Left ventricle myocardium inferior (tissue), 1 donor: ENCODE data around the gene ALOX12. TPM values are rescaled to one million over a fixed set of nuclear protein-coding genes. Genes with fewer than 3 reads are reported as not detected.
"Not testable (repeated sequence)": the region's sequence is repeated elsewhere in the genome, so short reads cannot be mapped to it uniquely, and the experiment has no call there.

Experiments used
- DNase-seq: peaks from one replicate; pipeline ENCODE4 v3.0.0-alpha.2; 2020
- H3K27ac ChIP-seq: fragments of 200-600 bp; replicated peaks from 2 replicates; pipeline ENCODE4 v1.8.0; 2021
- H3K27me3 ChIP-seq: fragments of 200-600 bp; 2 replicates; pipeline ENCODE4 v1.8.0; 2021; ENCODE audit warnings: low read depth
- H3K36me3 ChIP-seq: fragments of 200-600 bp; 2 replicates; pipeline ENCODE4 v1.8.0; 2021
- H3K4me1 ChIP-seq: fragments of 200-600 bp; 2 replicates; pipeline ENCODE4 v1.8.0; 2021
- H3K4me3 ChIP-seq: fragments of 200-600 bp; 2 replicates; pipeline ENCODE4 v1.8.0; 2021; ENCODE audit warnings: mild to moderate bottlenecking, moderate library complexity
- H3K9me3 ChIP-seq: fragments of 200-600 bp; replicated peaks from 2 replicates; pipeline ENCODE4 v1.8.0; 2021
- CTCF ChIP-seq: fragments of 200-600 bp; IDR thresholded peaks from 2 replicates; pipeline ENCODE4 v1.8.0; 2021; ENCODE audit warnings: antibody characterized with exemption, mild to moderate bottlenecking, borderline replicate concordance
- intact Hi-C: fragments of 100-400 bp; cut with micrococcal nuclease; formaldehyde crosslinking; loops from one replicate; pipeline ENCODE4 v1.11.0; 2022
- total RNA-seq: library from RNA; stranded (reverse); fragmentation: NEBNext Ultra II Directional; extraction: Animal tissue kit (Norgen Biotek cat#: 25700); gene quantifications from one replicate; pipeline ENCODE4 v1.2.1, GENCODE V29; 2021
- donor health status: DM: no; HTN: yes; CAD: no; lungs with severe emphysema.

Gene ALOX12
- total RNA-seq, 1 donor from 2014 or later = not detected

DNA sequence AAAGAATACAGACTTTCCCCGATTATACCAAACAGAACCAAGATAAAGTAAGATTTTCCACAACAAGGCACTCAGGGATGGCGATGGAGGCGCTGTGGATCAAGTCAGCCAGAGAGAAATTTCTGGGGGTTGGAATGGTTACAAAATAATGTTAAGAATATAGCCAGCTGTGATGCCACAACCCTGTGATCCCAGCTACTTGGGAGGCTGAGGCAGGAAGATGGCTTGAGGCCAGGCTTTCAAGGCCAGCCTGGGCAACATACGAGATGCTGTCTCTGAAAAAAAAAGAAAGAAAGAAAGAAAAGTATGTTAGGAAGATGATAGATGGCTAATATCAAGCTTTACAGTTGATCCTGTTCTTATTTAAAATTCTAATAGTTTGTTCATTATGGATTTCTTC lies 10.6 kb upstream of the ALOX12 start:
- no peak for DNase-seq
- intact Hi-C loops = no loop called here
- Histone ChIP-seq H3K27me3 (no peaks in the 10 kb centered on the region), H3K36me3 (no peaks in the 10 kb centered on the region), H3K4me3 (no peak overlapping the region), H3K27ac (no peak overlapping the region), H3K4me1 (no peaks in the 10 kb centered on the region), H3K9me3 (peaks cover 5% of the 10 kb centered on the region)
- no peak for TF ChIP-seq CTCF

DNA sequence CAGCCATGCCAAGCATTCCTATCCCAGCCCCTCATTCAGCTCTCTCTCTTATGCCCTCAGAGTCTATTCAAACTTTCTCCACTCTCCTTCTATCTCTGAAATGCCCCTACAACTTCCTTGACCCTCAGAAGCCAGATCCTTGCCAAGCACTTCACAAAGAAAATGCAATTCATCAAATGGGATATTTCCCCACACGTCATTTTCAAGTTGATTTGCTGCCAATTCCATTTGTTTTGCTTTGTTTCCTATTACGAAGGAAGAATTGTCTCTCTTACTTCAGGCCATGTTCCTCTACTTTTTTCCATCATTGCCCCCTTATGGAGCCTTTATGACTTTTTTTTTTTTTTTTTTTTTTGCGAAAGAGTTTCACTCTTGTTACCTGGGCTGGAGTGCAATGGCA lies 9.2 kb upstream of the ALOX12 start:
- TF ChIP-seq CTCF = no peak
- intact Hi-C loops = no loop called here
- DNase-seq = no peak
- H3K36me3 ChIP-seq = no peaks in the 10 kb centered on the region
- no peaks in the 10 kb centered on the region for H3K4me1 ChIP-seq
- no peaks in the 10 kb centered on the region for H3K27me3 ChIP-seq
- H3K9me3 ChIP-seq = no peaks in the 10 kb centered on the region
- H3K4me3 ChIP-seq = no peak overlapping the region
- no peak overlapping the region for H3K27ac ChIP-seq

DNA sequence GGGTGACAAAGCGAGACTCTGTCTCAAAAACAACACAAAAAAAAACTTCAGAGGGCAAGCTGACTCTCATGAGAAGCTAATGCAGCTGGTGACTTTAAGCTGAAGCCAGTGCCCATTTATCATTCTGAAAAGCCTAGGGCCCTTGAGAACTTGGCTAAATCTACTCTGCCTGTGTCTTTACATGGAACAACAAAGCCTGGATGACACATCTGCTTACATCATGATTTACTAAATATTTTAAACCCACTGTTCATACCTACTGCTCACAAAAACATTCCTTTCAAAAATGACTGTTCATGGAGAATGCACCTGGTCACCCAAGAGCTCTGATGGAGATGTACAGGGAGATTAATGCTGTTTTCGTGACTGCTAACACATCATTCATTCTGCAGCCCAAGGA lies 6.1 kb upstream of the ALOX12 start:
- Histone ChIP-seq H3K4me3 (no peak overlapping the region), H3K4me1 (peaks cover 7% of the 10 kb centered on the region), H3K27me3 (no peaks in the 10 kb centered on the region), H3K36me3 (no peaks in the 10 kb centered on the region), H3K9me3 (no peaks in the 10 kb centered on the region), H3K27ac (no peak overlapping the region)
- no peak for TF ChIP-seq CTCF
- intact Hi-C loops = no loop called here
- no peak for DNase-seq

DNA sequence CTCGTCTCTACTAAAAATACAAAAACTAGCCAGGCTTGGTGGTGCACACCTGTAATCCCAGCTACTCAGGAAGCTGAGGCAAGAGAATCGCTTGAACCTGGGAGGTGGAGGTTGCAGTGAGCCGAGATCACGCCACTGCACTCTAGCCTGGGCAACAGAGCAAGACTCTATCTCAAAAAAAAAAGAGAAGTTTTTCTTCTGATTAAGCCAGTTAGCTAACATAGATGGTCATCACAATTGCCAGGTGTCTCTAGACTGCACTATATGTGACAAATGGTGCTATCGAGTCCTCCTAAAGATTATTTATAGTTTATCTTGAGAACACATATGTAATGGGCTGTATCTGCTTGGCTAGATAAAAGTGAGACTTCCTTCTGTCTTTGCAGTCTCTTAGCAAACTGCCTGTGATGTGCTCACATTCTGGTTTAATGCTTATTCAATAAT lies 2.2 kb upstream of the ALOX12 start:
- DNase-seq, H3K9me3 ChIP-seq, H3K27me3 ChIP-seq, H3K4me3 ChIP-seq, H3K27ac ChIP-seq, H3K36me3 ChIP-seq, intact Hi-C loops: not testable (repeated sequence)
- peaks cover 19% of the 10 kb centered on the region for H3K4me1 ChIP-seq

- Histone ChIP-seq H3K9me3 (no peaks in the 10 kb centered on the region), H3K4me1 (peaks cover 19% of the 10 kb centered on the region), H3K36me3 (peaks cover 12% of the 10 kb centered on the region), H3K27ac (no peak overlapping the region), H3K4me3 (no peak overlapping the region), H3K27me3 (no peaks in the 10 kb centered on the region)
- intact Hi-C loops = no loop called here
- DNase-seq = no peak
- no peak for TF ChIP-seq CTCF
Observed at GRCh38 chr17:6994118-6994598, 1.7 kb upstream of the ALOX12 start.

DNA sequence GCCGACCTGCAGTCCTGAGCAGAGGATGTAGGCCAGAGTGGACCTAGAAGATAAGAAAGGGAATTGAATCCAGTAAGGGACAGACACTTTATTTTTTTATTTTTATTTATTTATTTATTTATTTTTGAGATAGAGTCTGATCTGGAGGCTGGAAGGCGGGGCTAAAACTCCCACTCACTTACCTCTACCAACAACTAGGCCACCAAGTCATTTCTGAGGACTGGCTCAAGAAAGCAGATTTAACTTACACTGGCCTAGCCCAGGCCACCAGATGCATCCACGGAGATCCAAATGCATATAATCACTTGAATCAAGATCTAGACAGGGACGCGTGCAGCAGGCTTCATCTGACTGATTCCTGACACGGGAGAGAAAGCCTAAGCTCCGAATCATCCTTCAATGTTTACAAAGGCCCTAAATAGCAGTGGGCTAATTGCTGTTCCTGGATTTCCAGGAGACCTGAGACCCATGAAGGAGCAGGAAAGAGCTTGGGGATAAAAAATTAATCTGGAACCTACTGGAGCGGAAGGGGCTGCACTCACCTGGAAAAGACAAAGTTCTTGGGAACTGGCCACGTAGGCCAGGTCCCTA lies 1.1 kb upstream of the ALOX12 start:
- intact Hi-C loops = no loop called here
- Histone ChIP-seq H3K27ac (no peak overlapping the region), H3K27me3 (no peaks in the 10 kb centered on the region), H3K4me1 (peaks cover 19% of the 10 kb centered on the region), H3K4me3 (no peak overlapping the region), H3K9me3 (no peaks in the 10 kb centered on the region), H3K36me3 (peaks cover 17% of the 10 kb centered on the region)
- DNase-seq = no peak
- no peak for TF ChIP-seq CTCF
